GM20000 (cell line): ENCODE data around the gene SLC35B1.
"Not testable (repeated sequence)": the region's sequence is repeated elsewhere in the genome, so short reads cannot be mapped to it uniquely, and the experiment has no call there.

Experiments used
- DNase-seq: peaks from one replicate; pipeline ENCODE4 v3.0.0; 2012; ENCODE audit warnings: low spot score
- CTCF ChIP-seq: IDR thresholded peaks from 2 replicates; pipeline ENCODE4 v1.5.1; 2012; ENCODE audit warnings: mild to moderate bottlenecking, control low read depth; ENCODE audit errors: extremely low read depth, missing control alignments

SLC35B1 gene

GRCh38 chr17:49730785-49731434 is 23.1 kb upstream of the SLC35B1 start:
- DNase-seq = no peak
- no peak for TF ChIP-seq CTCF

GRCh38 chr17:49730078-49730784 is 22.5 kb upstream of the SLC35B1 start:
- TF ChIP-seq CTCF = no peak
- no peak for DNase-seq

- TF ChIP-seq CTCF = no peak
- no peak for DNase-seq
These were observed 21.3 kb upstream of the SLC35B1 start for GRCh38 chr17:49729069-49729468.

- DNase-seq = no peak
- no peak for TF ChIP-seq CTCF
These were observed 20.7 kb upstream of the SLC35B1 start for GRCh38 chr17:49728425-49728824.

GRCh38 chr17:49727380-49727779 is 19.6 kb upstream of the SLC35B1 start:
- no peak for TF ChIP-seq CTCF
- DNase-seq = no peak

- no peak for DNase-seq
- no peak for TF ChIP-seq CTCF
These were observed 17.8 kb upstream of the SLC35B1 start for GRCh38 chr17:49725452-49726130.

- DNase-seq = not testable (repeated sequence)
These were observed 16.8 kb upstream of the SLC35B1 start for GRCh38 chr17:49724552-49724951.
